SK-N-SH (cell line): Measurements from ENCODE around the gene PTAR1. TPM values are rescaled to one million over a fixed set of nuclear protein-coding genes. Genes with fewer than 3 reads are reported as not detected.

Experiments used
- CTCF ChIA-PET: fragments of 300-600, 350-600 bp; formaldehyde crosslinking; extraction: SDS; loops from one replicate; lab custom pipeline; 2021; lab: Yijun Ruan, JAX
- POLR2A ChIA-PET: fragments of 350-600 bp; sonication (Branson Sonifier 250); formaldehyde crosslinking; extraction: SDS; loops from one replicate; lab custom pipeline; 2020; ENCODE audit warnings: antibody characterized with exemption, inconsistent platforms; lab: Yijun Ruan, JAX
- DNase-seq: peaks from one replicate; pipeline ENCODE4 v3.0.0; 2012
- H2AFZ ChIP-seq: fragments of 200-600 bp; sonication (generic); 2 replicates; pipeline ENCODE4 v1.8.1; 2016; ENCODE audit warnings: antibody characterized with exemption, mild to moderate bottlenecking, low read depth
- H3F3A ChIP-seq: fragments of 200-600 bp; sonication (generic); replicated peaks from 2 replicates; pipeline ENCODE3; 2016; ENCODE audit warnings: antibody characterized with exemption, mild to moderate bottlenecking; ENCODE audit not compliant: insufficient read depth
- H3K27ac ChIP-seq, 2 experiments: fragments of 200-500 bp in 1 of 2; fragments of 200-600 bp in 1 of 2; sonication (Bioruptor generic) in 1 of 2; sonication (generic), shearing (Covaris generic) in 1 of 2; 2 replicates each; pipeline versions ENCODE4 v1.5.1 to v1.6.1; 2014 to 2016; ENCODE audit warnings: low read depth in 2 of 2, inconsistent platforms in 1 of 2, low read length in 1 of 2, mild to moderate bottlenecking in 1 of 2, mixed read lengths in 1 of 2
- H3K27me3 ChIP-seq: fragments of 200-600 bp; sonication (generic), shearing (Covaris generic); 2 replicates; pipeline ENCODE4 v1.6.1; 2016; ENCODE audit warnings: mixed run types; ENCODE audit not compliant: insufficient read depth
- H3K36me3 ChIP-seq, 2 experiments: fragments of 200-500 bp in 1 of 2; fragments of 200-600 bp in 1 of 2; sonication (Bioruptor generic) in 1 of 2; sonication (generic) in 1 of 2; replicated peaks in 1 of 2; 2 replicates each; pipeline versions ENCODE3 to v1.5.1; 2014 to 2016; ENCODE audit warnings: low read length in 1 of 2, mild to moderate bottlenecking in 1 of 2; ENCODE audit not compliant: insufficient read depth in 2 of 2, control insufficient read depth in 1 of 2
- H3K4me1 ChIP-seq, 2 experiments: fragments of 200-500 bp in 1 of 2; fragments of 200-600 bp in 1 of 2; sonication (Bioruptor generic) in 1 of 2; sonication (generic), shearing (Covaris generic) in 1 of 2; 2 replicates each; pipeline versions ENCODE4 v1.5.1 to v1.6.1; 2014 to 2016; ENCODE audit warnings: low read depth in 1 of 2, low read length in 1 of 2, mixed run types in 1 of 2; ENCODE audit not compliant: insufficient read depth in 2 of 2, control insufficient read depth in 1 of 2
- H3K4me2 ChIP-seq: fragments of 200-600 bp; sonication (generic), shearing (Covaris generic); 2 replicates; pipeline ENCODE4 v1.6.1; 2017; ENCODE audit warnings: mixed run types
- H3K4me3 ChIP-seq, 2 experiments: fragments of 200-500 bp in 1 of 2; fragments of 200-600 bp in 1 of 2; sonication (Bioruptor generic) in 1 of 2; sonication (generic), shearing (Covaris generic) in 1 of 2; 2 replicates each; pipeline versions ENCODE4 v1.5.1 to v1.8.1; 2014 to 2016; ENCODE audit warnings: low read depth in 2 of 2, inconsistent platforms in 1 of 2, low read length in 1 of 2, mild to moderate bottlenecking in 1 of 2, mixed read lengths in 1 of 2, moderate library complexity in 1 of 2
- H3K79me2 ChIP-seq: fragments of 200-600 bp; sonication (generic); 2 replicates; pipeline ENCODE4 v1.8.1; 2017; ENCODE audit warnings: mild to moderate bottlenecking; ENCODE audit not compliant: insufficient read depth
- H3K9ac ChIP-seq: fragments of 200-600 bp; sonication (generic); 2 replicates; pipeline ENCODE4 v1.6.1; 2017; ENCODE audit warnings: mixed run types
- H3K9me2 ChIP-seq: fragments of 200-600 bp; sonication (generic); 2 replicates; pipeline ENCODE4 v1.6.1; 2017; ENCODE audit warnings: mixed run types
- H3K9me3 ChIP-seq: fragments of 200-600 bp; sonication (generic); 2 replicates; pipeline ENCODE4 v1.6.1; 2017; ENCODE audit warnings: mixed run types, mild to moderate bottlenecking, moderate library complexity
- H4K20me1 ChIP-seq: fragments of 200-600 bp; sonication (generic); 2 replicates; pipeline ENCODE4 v1.6.1; 2017; ENCODE audit warnings: mild to moderate bottlenecking, mixed run types; ENCODE audit not compliant: insufficient read depth
- EP300 ChIP-seq, 2 experiments: IDR thresholded peaks; 2 replicates each; pipeline versions ENCODE4 v1.4.0 to v1.6.1; 2012; ENCODE audit warnings: borderline replicate concordance in 1 of 2, low read depth in 1 of 2, low read length in 1 of 2
- FOXJ3 ChIP-seq: sonication (generic); formaldehyde crosslinking; IDR thresholded peaks from 2 replicates; pipeline ENCODE4 v1.5.1; 2020; ENCODE audit warnings: mild to moderate bottlenecking, missing genetic modification reagents
- NFIC ChIP-seq: IDR thresholded peaks from 2 replicates; pipeline ENCODE4 v1.4.0; 2012; ENCODE audit warnings: borderline replicate concordance
- RFX5 ChIP-seq: IDR thresholded peaks from 2 replicates; pipeline ENCODE4 v1.6.1; 2012; ENCODE audit warnings: mild to moderate bottlenecking, improper control_type of control experiment, low read length
- WGBS: methylation state at CpG from one replicate; pipeline ENCODE4 v1.1.6; 2017; ENCODE audit warnings: low lambda C conversion rate; 5-methylcytosine and 5-hydroxymethylcytosine counted together
- polyA plus RNA-seq, 3 experiments: library from polyadenylated mRNA; depleted of rRNA; stranded (reverse); fragments of >200 nt; gene quantifications; 2 replicates each; pipeline ENCODE4 v1.2.3, GENCODE V29; 2012
- TF ChIP-seq, protein P1 (sequence below): IDR thresholded peaks from 2 replicates; pipeline ENCODE4 v1.4.0; 2012; ENCODE audit warnings: low read depth, borderline replicate concordance
- TF ChIP-seq, protein P2 (sequence below): IDR thresholded peaks from 2 replicates; pipeline ENCODE4; 2012
- TF ChIP-seq, protein P3 (sequence below): IDR thresholded peaks from 2 replicates; pipeline ENCODE4 v1.4.0; 2012; ENCODE audit warnings: low read depth, borderline replicate concordance

PTAR1 gene
- polyA plus RNA-seq, 1 of the 3 experiments (the other 2 are of a cell fraction), result 4.7 TPM

DNA sequence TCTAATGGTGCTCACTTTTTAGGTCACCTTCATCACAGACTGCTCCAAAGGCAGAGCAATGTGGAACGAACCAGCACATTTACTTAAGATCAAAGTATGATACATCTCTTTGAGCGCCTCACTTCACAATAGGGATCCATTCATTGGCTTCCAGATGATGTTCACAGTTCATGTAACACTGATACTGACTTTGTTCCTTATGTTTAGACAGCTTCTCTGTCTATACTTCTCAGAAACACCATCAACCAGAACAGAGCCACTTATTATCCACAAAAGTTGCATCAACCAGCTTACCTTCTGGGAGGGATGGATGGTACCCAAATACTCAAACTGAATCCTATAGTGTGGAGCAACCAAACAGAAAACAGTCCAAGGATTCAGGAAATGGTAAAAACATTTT is 4.6 kb downstream of the PTAR1 start:
- Histone ChIP-seq H3K9me3 (no peaks in the 10 kb centered on the region), H3K9me2 (no peaks in the 10 kb centered on the region), H3F3A (peaks cover 8% of the 10 kb centered on the region), H3K27ac (no peak overlapping the region), H3K9ac (no peak overlapping the region), H3K79me2 (peaks cover 93% of the 10 kb centered on the region), H3K4me2 (no peak overlapping the region), H3K27me3 (no peaks in the 10 kb centered on the region), H3K4me1 (peaks cover 4 to 14% of the 10 kb centered on the region in 2 experiments; a peak in 3 of 4 replicates), H2AFZ (no peak overlapping the region), H3K4me3 (no peak overlapping the region), H4K20me1 (0 out of 2 replicates have a peak, but pooled peaks cover 5% of the 10 kb centered on the region), H3K36me3 (peaks cover 7 to 15% of the 10 kb centered on the region in 2 experiments)
- 100% methylated on average over 2 of the region's 2 CpGs for WGBS
- CTCF ChIA-PET, result no interaction called here
- TF ChIP-seq RFX5 (no peak), EP300 (IDR thresholded peaks at IDR 0.05; ENCODE audit: borderline replicate concordance in 1 of 2, low read depth in 1 of 2, low read length in 1 of 2) (no peak), NFIC (no peak)
- no peak for DNase-seq
- POLR2A ChIA-PET, result no interaction called here

DNA sequence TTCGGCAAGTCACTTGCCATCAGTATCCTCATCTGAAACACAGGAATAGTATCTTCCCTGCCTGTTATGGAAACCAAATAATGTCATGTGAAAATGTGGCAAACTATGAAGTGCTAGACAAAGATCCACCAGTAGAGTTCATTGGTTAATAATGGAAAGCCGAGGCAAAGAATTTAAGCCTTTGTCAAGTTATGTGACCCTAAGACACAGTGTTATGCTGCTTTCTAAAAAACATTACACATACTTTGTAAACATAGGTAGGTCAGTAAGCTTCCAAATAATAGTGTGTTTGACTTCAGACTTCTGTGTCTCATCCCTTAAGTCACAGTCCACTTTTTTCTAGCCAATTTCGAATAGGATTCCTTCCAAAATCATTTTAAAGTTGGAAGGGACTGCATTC is 6.0 kb downstream of the PTAR1 start:
- DNase-seq, result no peak
- POLR2A ChIA-PET, result interaction anchor here (0.6 kb wide), 1 partner anchor 82 kb away, joined by 3 read pairs; no protein-coding TSS in a partner anchor
- Histone ChIP-seq H2AFZ (no peak overlapping the region), H3K9me3 (no peaks in the 10 kb centered on the region), H4K20me1 (0 out of 2 replicates have a peak, but pooled peaks cover 5% of the 10 kb centered on the region), H3K4me1 (peaks cover 6 to 18% of the 10 kb centered on the region in 2 experiments; a peak in 3 of 4 replicates), H3F3A (peaks cover under 1% of the 10 kb centered on the region), H3K79me2 (peaks cover 96% of the 10 kb centered on the region), H3K9ac (no peak overlapping the region), H3K9me2 (no peaks in the 10 kb centered on the region), H3K4me2 (no peak overlapping the region), H3K36me3 (peaks cover 15 to 17% of the 10 kb centered on the region in 2 experiments), H3K27ac (no peak overlapping the region), H3K27me3 (no peaks in the 10 kb centered on the region), H3K4me3 (no peak overlapping the region)
- WGBS, result 95% methylated on average over 3 of the region's 3 CpGs
- CTCF ChIA-PET, result interaction anchor here (1.0 to 1.9 kb wide), 3 partner anchors 12 to 640 kb away, joined by 3 to 5 read pairs (median 3); no protein-coding TSS in a partner anchor
- TF ChIP-seq, protein P1, sequence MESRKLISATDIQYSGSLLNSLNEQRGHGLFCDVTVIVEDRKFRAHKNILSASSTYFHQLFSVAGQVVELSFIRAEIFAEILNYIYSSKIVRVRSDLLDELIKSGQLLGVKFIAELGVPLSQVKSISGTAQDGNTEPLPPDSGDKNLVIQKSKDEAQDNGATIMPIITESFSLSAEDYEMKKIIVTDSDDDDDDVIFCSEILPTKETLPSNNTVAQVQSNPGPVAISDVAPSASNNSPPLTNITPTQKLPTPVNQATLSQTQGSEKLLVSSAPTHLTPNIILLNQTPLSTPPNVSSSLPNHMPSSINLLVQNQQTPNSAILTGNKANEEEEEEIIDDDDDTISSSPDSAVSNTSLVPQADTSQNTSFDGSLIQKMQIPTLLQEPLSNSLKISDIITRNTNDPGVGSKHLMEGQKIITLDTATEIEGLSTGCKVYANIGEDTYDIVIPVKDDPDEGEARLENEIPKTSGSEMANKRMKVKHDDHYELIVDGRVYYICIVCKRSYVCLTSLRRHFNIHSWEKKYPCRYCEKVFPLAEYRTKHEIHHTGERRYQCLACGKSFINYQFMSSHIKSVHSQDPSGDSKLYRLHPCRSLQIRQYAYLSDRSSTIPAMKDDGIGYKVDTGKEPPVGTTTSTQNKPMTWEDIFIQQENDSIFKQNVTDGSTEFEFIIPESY, result no peak
- no peak for TF ChIP-seq FOXJ3 (CRISPR knock-in tag)
- TF ChIP-seq, protein P2, sequence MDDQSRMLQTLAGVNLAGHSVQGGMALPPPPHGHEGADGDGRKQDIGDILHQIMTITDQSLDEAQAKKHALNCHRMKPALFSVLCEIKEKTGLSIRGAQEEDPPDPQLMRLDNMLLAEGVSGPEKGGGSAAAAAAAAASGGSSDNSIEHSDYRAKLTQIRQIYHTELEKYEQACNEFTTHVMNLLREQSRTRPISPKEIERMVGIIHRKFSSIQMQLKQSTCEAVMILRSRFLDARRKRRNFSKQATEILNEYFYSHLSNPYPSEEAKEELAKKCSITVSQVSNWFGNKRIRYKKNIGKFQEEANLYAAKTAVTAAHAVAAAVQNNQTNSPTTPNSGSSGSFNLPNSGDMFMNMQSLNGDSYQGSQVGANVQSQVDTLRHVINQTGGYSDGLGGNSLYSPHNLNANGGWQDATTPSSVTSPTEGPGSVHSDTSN, result no peak
- TF ChIP-seq, protein P3, sequence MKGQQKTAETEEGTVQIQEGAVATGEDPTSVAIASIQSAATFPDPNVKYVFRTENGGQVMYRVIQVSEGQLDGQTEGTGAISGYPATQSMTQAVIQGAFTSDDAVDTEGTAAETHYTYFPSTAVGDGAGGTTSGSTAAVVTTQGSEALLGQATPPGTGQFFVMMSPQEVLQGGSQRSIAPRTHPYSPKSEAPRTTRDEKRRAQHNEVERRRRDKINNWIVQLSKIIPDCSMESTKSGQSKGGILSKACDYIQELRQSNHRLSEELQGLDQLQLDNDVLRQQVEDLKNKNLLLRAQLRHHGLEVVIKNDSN, result no peak
